HepG2 (cell line): ENCODE measurements around the gene M1AP. TPM values are rescaled to one million over a fixed set of nuclear protein-coding genes. Genes with fewer than 3 reads are reported as not detected.

ENCODE experiments used
- ARHGAP35 ChIP-seq: sonication (generic); formaldehyde crosslinking; IDR thresholded peaks from 2 replicates; pipeline ENCODE4 v1.9.0; 2022; ENCODE audit warnings: mild to moderate bottlenecking, inconsistent platforms, moderate library complexity, missing genetic modification reagents, borderline replicate concordance
- ARID4A ChIP-seq: sonication (generic); formaldehyde crosslinking; IDR thresholded peaks from 2 replicates; pipeline ENCODE4 v1.5.0; 2020; ENCODE audit warnings: mild to moderate bottlenecking, missing genetic modification reagents, borderline replicate concordance
- GATAD2A ChIP-seq: IDR thresholded peaks from 2 replicates; pipeline ENCODE4 v1.6.1; 2016
- JDP2 ChIP-seq: sonication (generic); formaldehyde crosslinking; IDR thresholded peaks from 2 replicates; pipeline ENCODE4 v1.8.1; 2022; ENCODE audit warnings: missing genetic modification reagents, borderline replicate concordance
- POGZ ChIP-seq: sonication (generic); formaldehyde crosslinking; IDR thresholded peaks from 2 replicates; pipeline ENCODE4 v1.4.0; 2020; ENCODE audit warnings: mild to moderate bottlenecking, missing genetic modification reagents
- SP5 ChIP-seq: IDR thresholded peaks from 2 replicates; pipeline ENCODE4 v1.6.1; 2016; ENCODE audit warnings: low read depth, borderline replicate concordance
- ZNF275 ChIP-seq: sonication (generic); formaldehyde crosslinking; IDR thresholded peaks from 2 replicates; pipeline ENCODE4 v1.8.0; 2022; ENCODE audit warnings: missing genetic modification reagents, mild to moderate bottlenecking, inconsistent platforms, borderline replicate concordance
- ZNF280B ChIP-seq: sonication (generic); formaldehyde crosslinking; IDR thresholded peaks from 2 replicates; pipeline ENCODE4 v1.5.0; 2020; ENCODE audit warnings: missing genetic modification reagents, mild to moderate bottlenecking, borderline replicate concordance
- ZNF318 ChIP-seq: sonication (generic); formaldehyde crosslinking; IDR thresholded peaks from 2 replicates; pipeline ENCODE4 v1.4.0; 2020; ENCODE audit warnings: mild to moderate bottlenecking, missing genetic modification reagents
- polyA plus RNA-seq, 8 experiments: library from polyadenylated mRNA; depleted of rRNA in 3 of 8; stranded (reverse) in 7 of 8; unstranded in 1 of 8; fragments of >200 nt; fragmentation: Illumina TruSeq in 4 of 8; extraction: Trizol in 4 of 8; gene quantifications; 2 replicates each; pipeline versions ENCODE4 v1.2.1 to v1.2.3, GENCODE V29; 2011 to 2016; ENCODE audit warnings: low read depth in 4 of 8, missing spikeins in 1 of 8, mixed read lengths in 1 of 8; ENCODE audit not compliant: insufficient read depth in 1 of 8
- total RNA-seq, 5 experiments: library from RNA; depleted of rRNA; stranded (reverse); fragments of >200 nt; fragmentation: Illumina TruSeq; extraction: Trizol; gene quantifications; 2 replicates each; pipeline ENCODE4 v1.2.3, GENCODE V29; 2016; ENCODE audit warnings: low read depth in 1 of 5

Gene M1AP
- total and polyA plus RNA-seq, 2 of the 13 experiments (the other 11 are each of a cell fraction or from before 2014, with no cell fraction given) = not detected

GRCh38 chr2:74653985-74654882 lies 6.1 kb upstream of the M1AP start, which contains the start of gene SEMA4F (continued):
- peak; percentile 77 for TF ChIP-seq POGZ (CRISPR knock-in tag)
- no peak for TF ChIP-seq JDP2 (CRISPR knock-in tag)
- no peak for TF ChIP-seq ZNF275 (CRISPR knock-in tag)
- peak; percentile 64; the same call in 1 of the 2 replicates for TF ChIP-seq SP5
- 0 out of 2 replicates have a peak, but pooled peaks have one; percentile 12 for TF ChIP-seq ZNF280B (CRISPR knock-in tag)
- TF ChIP-seq ZNF318 (CRISPR knock-in tag) = no peak
- peak; percentile 39 for TF ChIP-seq GATAD2A (CRISPR knock-in tag)
- TF ChIP-seq ARHGAP35 (CRISPR knock-in tag) = peak; percentile 47; the same call in 1 of the 2 replicates
- peak; percentile 55; the same call in 1 of the 2 replicates for TF ChIP-seq ARID4A (CRISPR knock-in tag)
